Adrenal gland (tissue), 5 donors: ENCODE measurements around the gene SLAMF9.

Experiments
- POLR2A ChIP-seq, 2 donors: fragments of 450-650 bp; IDR thresholded peaks; one replicate each; pipeline ENCODE4 v1.6.1; 2017; ENCODE audit warnings: antibody characterized with exemption in 2 of 2, mild to moderate bottlenecking in 2 of 2, moderate library complexity in 1 of 2
- TF ChIP-seq, protein P1 (sequence below), 6 experiments: fragments of 450-650 bp in 4 of 6; fragments of 200-600 bp in 2 of 6; sonication (generic) in 1 of 6; IDR thresholded peaks; 1 replicate in 5 of 6; 2 replicates in 1 of 6; pipeline versions ENCODE4 v1.5.1 to v1.8.0; 2016 to 2021; ENCODE audit warnings: antibody characterized with exemption in 6 of 6, mild to moderate bottlenecking in 2 of 6, moderate library complexity in 1 of 6
- donor health status: DM: no; HTN: no; CAD: no.

DNA sequence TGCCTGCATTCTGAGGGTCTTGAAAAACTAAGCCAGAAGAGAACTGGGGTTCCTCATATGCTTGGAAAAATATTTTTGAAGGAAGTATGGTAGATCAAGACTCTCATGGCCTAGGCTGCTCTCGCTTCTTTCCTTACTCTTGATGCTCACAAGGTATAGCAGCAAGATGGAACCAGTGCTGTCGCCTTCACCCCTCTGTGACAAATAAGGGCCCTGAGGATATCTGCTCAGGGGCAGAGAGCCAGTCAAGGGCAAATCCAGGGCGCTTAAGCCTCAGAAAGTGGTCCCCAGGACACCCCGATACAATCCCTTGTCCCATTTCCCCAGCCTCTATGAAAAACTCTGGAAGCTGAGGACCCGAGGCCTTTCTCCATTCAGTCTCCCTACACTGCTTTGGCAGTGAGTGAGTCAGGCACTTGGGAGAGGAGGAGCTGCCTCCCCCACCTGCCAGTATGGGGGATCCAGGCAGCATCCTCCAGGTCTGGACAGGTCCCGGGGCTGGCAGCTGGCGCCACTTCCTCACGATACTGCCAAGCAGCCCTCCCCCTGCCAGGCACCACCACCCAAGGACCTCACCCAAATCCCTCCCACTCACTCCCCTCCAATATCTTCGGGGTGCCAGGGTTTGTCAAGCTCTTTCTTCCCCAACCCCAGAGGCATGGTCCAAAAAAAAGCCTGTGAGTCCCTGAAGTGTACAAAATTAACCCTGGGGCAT lies 10.0 kb downstream of the SLAMF9 start:
- TF ChIP-seq, protein P1, sequence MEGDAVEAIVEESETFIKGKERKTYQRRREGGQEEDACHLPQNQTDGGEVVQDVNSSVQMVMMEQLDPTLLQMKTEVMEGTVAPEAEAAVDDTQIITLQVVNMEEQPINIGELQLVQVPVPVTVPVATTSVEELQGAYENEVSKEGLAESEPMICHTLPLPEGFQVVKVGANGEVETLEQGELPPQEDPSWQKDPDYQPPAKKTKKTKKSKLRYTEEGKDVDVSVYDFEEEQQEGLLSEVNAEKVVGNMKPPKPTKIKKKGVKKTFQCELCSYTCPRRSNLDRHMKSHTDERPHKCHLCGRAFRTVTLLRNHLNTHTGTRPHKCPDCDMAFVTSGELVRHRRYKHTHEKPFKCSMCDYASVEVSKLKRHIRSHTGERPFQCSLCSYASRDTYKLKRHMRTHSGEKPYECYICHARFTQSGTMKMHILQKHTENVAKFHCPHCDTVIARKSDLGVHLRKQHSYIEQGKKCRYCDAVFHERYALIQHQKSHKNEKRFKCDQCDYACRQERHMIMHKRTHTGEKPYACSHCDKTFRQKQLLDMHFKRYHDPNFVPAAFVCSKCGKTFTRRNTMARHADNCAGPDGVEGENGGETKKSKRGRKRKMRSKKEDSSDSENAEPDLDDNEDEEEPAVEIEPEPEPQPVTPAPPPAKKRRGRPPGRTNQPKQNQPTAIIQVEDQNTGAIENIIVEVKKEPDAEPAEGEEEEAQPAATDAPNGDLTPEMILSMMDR (IDR thresholded peaks at IDR 0.05), result no peak
- no peak for TF ChIP-seq POLR2A (IDR thresholded peaks at IDR 0.05)
